Neuronal stem cell (in vitro differentiated cells): ENCODE data around the gene PSMA8.
A peak's percentile ranks its signal among the peaks of the same experiment; 100 is the strongest.

Experiments
- DNase-seq: peaks from one replicate; pipeline ENCODE4 v3.0.0-alpha.2; 2013; ENCODE audit warnings: low spot score
- H2AFZ ChIP-seq: one replicate; pipeline ENCODE4 v1.6.1; 2013; ENCODE audit warnings: mild to moderate bottlenecking, low read length, inconsistent platforms
- H2AK5ac ChIP-seq: 2 replicates; pipeline ENCODE4 v1.6.1; 2013; ENCODE audit warnings: low read depth, mild to moderate bottlenecking, inconsistent platforms, low read length, moderate library complexity, mixed read lengths
- H2BK120ac ChIP-seq: 2 replicates; pipeline ENCODE4 v1.6.1; 2013; ENCODE audit warnings: low read depth, mild to moderate bottlenecking, inconsistent platforms, low read length, moderate library complexity, mixed read lengths
- H2BK12ac ChIP-seq: one replicate; pipeline ENCODE4 v1.6.1; 2013; ENCODE audit warnings: low read length, inconsistent platforms
- H2BK15ac ChIP-seq: 2 replicates; pipeline ENCODE4 v1.6.1; 2013; ENCODE audit warnings: mild to moderate bottlenecking, low read length, inconsistent platforms, mixed read lengths
- H2BK5ac ChIP-seq: one replicate; pipeline ENCODE4 v1.6.1; 2013; ENCODE audit warnings: inconsistent platforms, mild to moderate bottlenecking, low read length, moderate library complexity
- H3K14ac ChIP-seq: one replicate; pipeline ENCODE4 v1.6.1; 2013; ENCODE audit warnings: low read length, inconsistent platforms
- H3K18ac ChIP-seq: 2 replicates; pipeline ENCODE4 v1.6.1; 2013; ENCODE audit warnings: low read length, inconsistent platforms
- H3K23ac ChIP-seq: 2 replicates; pipeline ENCODE4 v1.6.1; 2013; ENCODE audit warnings: low read depth, mild to moderate bottlenecking, mixed read lengths, low read length, inconsistent platforms; ENCODE audit not compliant: poor library complexity
- H3K27ac ChIP-seq: replicated peaks from 3 replicates; pipeline ENCODE4 v1.5.1; 2013; ENCODE audit warnings: low read length, inconsistent platforms
- H3K27me3 ChIP-seq, 3 experiments: 2 replicates each; pipeline ENCODE4 v1.6.1; 2013; ENCODE audit warnings: low read length in 3 of 3, mild to moderate bottlenecking in 2 of 3, inconsistent platforms in 1 of 3, low read depth in 1 of 3, mixed read lengths in 1 of 3, moderate library complexity in 1 of 3; ENCODE audit not compliant: control insufficient read depth in 3 of 3, insufficient read depth in 3 of 3
- H3K36me3 ChIP-seq, 2 donors: replicated peaks in 1 of 2; 2 replicates each; pipeline ENCODE4 v1.6.1; 2013; ENCODE audit warnings: low read length in 2 of 2; ENCODE audit not compliant: control insufficient read depth in 2 of 2, insufficient read depth in 2 of 2
- H3K4ac ChIP-seq: 2 replicates; pipeline ENCODE4 v1.6.1; 2013; ENCODE audit warnings: inconsistent platforms, mild to moderate bottlenecking, low read length, moderate library complexity
- H3K4me1 ChIP-seq, 2 donors: 1 replicate in 1 of 2; 2 replicates in 1 of 2; pipeline ENCODE4 v1.6.1; 2013; ENCODE audit warnings: low read length in 2 of 2, low read depth in 1 of 2; ENCODE audit not compliant: control insufficient read depth in 2 of 2, insufficient read depth in 1 of 2
- H3K4me2 ChIP-seq: one replicate; pipeline ENCODE4 v1.6.1; 2013; ENCODE audit warnings: mild to moderate bottlenecking, low read length, inconsistent platforms; ENCODE audit not compliant: insufficient read depth, poor library complexity, severe bottlenecking
- H3K4me3 ChIP-seq, 2 donors: 2 replicates each; pipeline ENCODE4 v1.5.1; 2013; ENCODE audit warnings: low read length in 2 of 2, mild to moderate bottlenecking in 2 of 2, inconsistent platforms in 1 of 2, moderate library complexity in 1 of 2
- H3K79me1 ChIP-seq: one replicate; pipeline ENCODE4 v1.6.1; 2013; ENCODE audit warnings: low read depth, mild to moderate bottlenecking, inconsistent platforms, low read length, moderate library complexity
- H3K9ac ChIP-seq: one replicate; pipeline ENCODE4 v1.6.1; 2013; ENCODE audit warnings: mild to moderate bottlenecking, low read depth, low read length, inconsistent platforms; ENCODE audit not compliant: poor library complexity
- H3K9me3 ChIP-seq, 2 donors: replicated peaks in 1 of 2; 2 replicates each; pipeline versions ENCODE3 to v1.6.1; 2013; ENCODE audit warnings: low read length in 2 of 2, mild to moderate bottlenecking in 2 of 2, inconsistent platforms in 1 of 2, low read depth in 1 of 2, mixed read lengths in 1 of 2, moderate library complexity in 1 of 2; ENCODE audit not compliant: control insufficient read depth in 2 of 2, insufficient read depth in 1 of 2
- H4K8ac ChIP-seq: one replicate; pipeline ENCODE4 v1.6.1; 2013; ENCODE audit warnings: low read depth, mild to moderate bottlenecking, inconsistent platforms, low read length, moderate library complexity
- H4K91ac ChIP-seq: one replicate; pipeline ENCODE4 v1.6.1; 2013; ENCODE audit warnings: low read length, low read depth, mild to moderate bottlenecking, inconsistent platforms; ENCODE audit not compliant: poor library complexity
- WGBS, 2 donors: extraction: QIAGEN DNeasy Blood & Tissue Kit; methylation state at CpG; one replicate each; pipeline ENCODE4 v1.1.7; 2013; ENCODE audit warnings: missing lambda C conversion rate in 2 of 2, mixed read lengths in 1 of 2; ENCODE audit not compliant: insufficient read length in 2 of 2, insufficient replicate concordance in 1 of 2; ENCODE audit errors: extremely low coverage in 2 of 2; 5-methylcytosine and 5-hydroxymethylcytosine counted together

PSMA8 gene

GRCh38 chr18:26089293-26090129 lies 44.2 kb upstream of the PSMA8 start:
- no peak overlapping the region for H4K8ac ChIP-seq

GRCh38 chr18:26090130-26091046 lies 43.3 kb upstream of the PSMA8 start, which contains the start of gene SS18:
Gene SS18, minus strand, starts transcription at chr18:26090613. Its CDS starts 44 bp downstream, at chr18:26090569.
- peak within 1 kb of the TSS; percentile 75 for H3K4me2 ChIP-seq
- no peak within 1 kb of the TSS for H4K8ac ChIP-seq
- peaks cover 1% of the 10 kb centered on the region for H3K79me1 ChIP-seq
- peak within 1 kb of the TSS; percentile 99 for H3K18ac ChIP-seq
- peak within 1 kb of the TSS; percentile 91 for H2BK15ac ChIP-seq
- H2AK5ac ChIP-seq = peak within 1 kb of the TSS; percentile 51
- DNase-seq = peak; percentile 94
- H2BK12ac ChIP-seq = no peak within 1 kb of the TSS
- H3K4ac ChIP-seq = no peak within 1 kb of the TSS
- peak within 1 kb of the TSS; percentile 98 for H3K23ac ChIP-seq
- no CpG with 5 or more reads among the region's 89 CpGs for WGBS, 2 donors
- peak within 1 kb of the TSS; percentile 96 for H3K27ac ChIP-seq
- H3K4me1 ChIP-seq = peaks cover 0 to 6% of the 10 kb centered on the region in 2 donors
- H3K27me3 ChIP-seq = peaks cover 0 to 3% (median 0%) of the 10 kb centered on the region in 3 experiments
- H3K9ac ChIP-seq = peak within 1 kb of the TSS; percentile 94
- peak within 1 kb of the TSS; percentile 98 for H2BK5ac ChIP-seq
- peak within 1 kb of the TSS; percentile 97 for H3K14ac ChIP-seq
- H2AFZ ChIP-seq = peak within 1 kb of the TSS; percentile 94
- peaks cover 0 to 3% of the 10 kb centered on the region in 2 donors for H3K9me3 ChIP-seq
- peak within 1 kb of the TSS; percentile 74 for H2BK120ac ChIP-seq
- peak within 1 kb of the TSS; percentile 96 to 100 for H3K4me3 ChIP-seq
- peaks cover 2 to 23% of the 10 kb centered on the region in 2 donors for H3K36me3 ChIP-seq
- H4K91ac ChIP-seq = peak within 1 kb of the TSS; percentile 24

More at GRCh38 chr18:26089293-26090129, 44.2 kb upstream of the PSMA8 start:
- Histone ChIP-seq H3K27ac (peak overlapping the region; percentile 96), H3K4ac (no peak overlapping the region), H2AFZ (peak overlapping the region; percentile 94), H2BK120ac (no peak overlapping the region), H3K79me1 (peaks cover 1% of the 10 kb centered on the region), H3K27me3 (peaks cover 0 to 3% (median 0%) of the 10 kb centered on the region in 3 experiments), H3K36me3 (peaks cover 2 to 32% of the 10 kb centered on the region in 2 donors), H3K18ac (peak overlapping the region; percentile 99), H3K9ac (peak overlapping the region; percentile 94), H3K14ac (no peak overlapping the region), H3K9me3 (peaks cover 0 to 3% of the 10 kb centered on the region in 2 donors), H2BK12ac (no peak overlapping the region), H3K4me1 (peaks cover 0 to 6% of the 10 kb centered on the region in 2 donors), H2AK5ac (no peak overlapping the region), H4K91ac (no peak overlapping the region), H3K23ac (peak overlapping the region; percentile 98), H3K4me3 (peak overlapping the region; percentile 96 to 100), H3K4me2 (peak overlapping the region; percentile 67), H2BK15ac (no peak overlapping the region), H2BK5ac (peak overlapping the region; percentile 98)
- WGBS, 2 donors = no CpG with 5 or more reads among the region's 35 CpGs
- peak; percentile 35 for DNase-seq

- H3K14ac ChIP-seq = no peak overlapping the region
- H3K23ac ChIP-seq = peak overlapping the region; percentile 98
- peaks cover 0 to 15% of the 10 kb centered on the region in 2 donors for H3K36me3 ChIP-seq
- H3K9me3 ChIP-seq = peaks cover 0 to under 1% of the 10 kb centered on the region in 2 donors
- peaks cover 0 to 6% of the 10 kb centered on the region in 2 donors for H3K4me1 ChIP-seq
- H3K18ac ChIP-seq = peak overlapping the region; percentile 95
- H3K4ac ChIP-seq = no peak overlapping the region
- H2BK5ac ChIP-seq = peak overlapping the region; percentile 98
- peak overlapping the region; percentile 96 to 100 for H3K4me3 ChIP-seq
- no peak overlapping the region for H2BK12ac ChIP-seq
- WGBS, 2 donors = no CpG with 5 or more reads among the region's 29 CpGs
- no peak overlapping the region for H4K91ac ChIP-seq
- no peak overlapping the region for H2AK5ac ChIP-seq
- peak overlapping the region; percentile 65 for H3K9ac ChIP-seq
- H2AFZ ChIP-seq = peak overlapping the region; percentile 94
- H4K8ac ChIP-seq = no peak overlapping the region
- H3K79me1 ChIP-seq = peaks cover 1% of the 10 kb centered on the region
- peak overlapping the region; percentile 75 for H3K4me2 ChIP-seq
- peaks cover 0 to 3% (median 0%) of the 10 kb centered on the region in 3 experiments for H3K27me3 ChIP-seq
- no peak overlapping the region for H2BK120ac ChIP-seq
- no peak for DNase-seq
- peak overlapping the region; percentile 96 for H3K27ac ChIP-seq
- no peak overlapping the region for H2BK15ac ChIP-seq
Measured at GRCh38 chr18:26091047-26091630, 42.5 kb upstream of the PSMA8 start.
